ENCODE data around the gene MINDY3. TPM values are rescaled to one million over a fixed set of nuclear protein-coding genes. Genes with fewer than 3 reads are reported as not detected.

Gene MINDY3
- total RNA-seq, 1 experiment from 2014 or later, result 10.8 TPM

- Histone ChIP-seq H3K9me2 (ENCODE audit: insufficient read depth) (no peaks in the 10 kb centered on the region), H3K4me2 (no peak overlapping the region), H3K79me2 (ENCODE audit: low read depth) (no peaks in the 10 kb centered on the region), H4K20me1 (ENCODE audit: insufficient read depth) (no peaks in the 10 kb centered on the region), H3K9me3 (ENCODE audit: insufficient read depth, low read depth) (no peaks in the 10 kb centered on the region), H3K27ac (no peak overlapping the region), H3K27me3 (ENCODE audit: insufficient read depth, low read depth) (peaks cover 25% of the 10 kb centered on the region; the same call in 1 of the 2 replicates), H2AFZ (no peak overlapping the region), H3K4me3 (no peak overlapping the region), H3F3A (ENCODE audit: insufficient read depth, low read depth) (no peaks in the 10 kb centered on the region), H3K4me1 (replicated peaks; ENCODE audit: insufficient read depth) (no peaks in the 10 kb centered on the region), H3K36me3 (ENCODE audit: low read depth) (no peaks in the 10 kb centered on the region)
- CTCF ChIA-PET, result no interaction called here
- intact Hi-C loops (cut with micrococcal nuclease; ENCODE audit: unreplicated experiment), result no loop called here
- DNase-seq, result no peak
- no peak for TF ChIP-seq CTCF (conservative IDR thresholded peaks at IDR 0.05)
- TF ChIP-seq EZH2 (IDR thresholded peaks at IDR 0.05; ENCODE audit: low read depth), result no peak
- POLR2A ChIA-PET (ENCODE audit: unreplicated experiment), result no interaction called here
- BruUV-seq (replicated peaks), result no TSS peak
These were observed 99.6 kb downstream of the MINDY3 start for GRCh38 chr10:15760681-15761080.

GRCh38 chr10:15759265-15759664 lies 101.0 kb downstream of the MINDY3 start:
- Histone ChIP-seq H3K9me3 (ENCODE audit: insufficient read depth, low read depth) (no peaks in the 10 kb centered on the region), H3K4me3 (no peak overlapping the region), H3K27ac (no peak overlapping the region), H4K20me1 (ENCODE audit: insufficient read depth) (no peaks in the 10 kb centered on the region), H2AFZ (no peak overlapping the region), H3K79me2 (ENCODE audit: low read depth) (no peaks in the 10 kb centered on the region), H3K4me2 (no peak overlapping the region), H3K27me3 (ENCODE audit: insufficient read depth, low read depth) (peaks cover 36% of the 10 kb centered on the region; the same call in 1 of the 2 replicates), H3K36me3 (ENCODE audit: low read depth) (no peaks in the 10 kb centered on the region), H3K9me2 (ENCODE audit: insufficient read depth) (no peaks in the 10 kb centered on the region), H3K4me1 (replicated peaks; ENCODE audit: insufficient read depth) (no peaks in the 10 kb centered on the region), H3F3A (ENCODE audit: insufficient read depth, low read depth) (no peaks in the 10 kb centered on the region)
- BruUV-seq (replicated peaks), result no TSS peak
- TF ChIP-seq EZH2 (IDR thresholded peaks at IDR 0.05; ENCODE audit: low read depth) (no peak), CTCF (conservative IDR thresholded peaks at IDR 0.05) (no peak)
- CTCF ChIA-PET, result no interaction called here
- POLR2A ChIA-PET (ENCODE audit: unreplicated experiment), result no interaction called here
- intact Hi-C loops (cut with micrococcal nuclease; ENCODE audit: unreplicated experiment), result no loop called here
- DNase-seq, result no peak

GRCh38 chr10:15758618-15759017 lies 101.7 kb downstream of the MINDY3 start:
- ChIA-PET POLR2A (ENCODE audit: unreplicated experiment) (no interaction called here), CTCF (no interaction called here)
- H3K9me3 ChIP-seq (ENCODE audit: insufficient read depth, low read depth), result no peaks in the 10 kb centered on the region
- no peaks in the 10 kb centered on the region for H3K79me2 ChIP-seq (ENCODE audit: low read depth)
- no TSS peak for BruUV-seq (replicated peaks)
- H3F3A ChIP-seq (ENCODE audit: insufficient read depth, low read depth), result no peaks in the 10 kb centered on the region
- TF ChIP-seq EZH2 (IDR thresholded peaks at IDR 0.05; ENCODE audit: low read depth) (no peak), CTCF (conservative IDR thresholded peaks at IDR 0.05) (no peak)
- H4K20me1 ChIP-seq (ENCODE audit: insufficient read depth), result no peaks in the 10 kb centered on the region
- no peaks in the 10 kb centered on the region for H3K9me2 ChIP-seq (ENCODE audit: insufficient read depth)
- H3K4me1 ChIP-seq (replicated peaks; ENCODE audit: insufficient read depth), result no peaks in the 10 kb centered on the region
- intact Hi-C loops (cut with micrococcal nuclease; ENCODE audit: unreplicated experiment), result no loop called here
- H3K36me3 ChIP-seq (ENCODE audit: low read depth), result no peaks in the 10 kb centered on the region
- no peak for DNase-seq
- peaks cover 40% of the 10 kb centered on the region; the same call in 1 of the 2 replicates for H3K27me3 ChIP-seq (ENCODE audit: insufficient read depth, low read depth)
- H3K4me2 ChIP-seq, result no peak overlapping the region
- no peak overlapping the region for H3K27ac ChIP-seq
- H3K4me3 ChIP-seq, result no peak overlapping the region
- H2AFZ ChIP-seq, result no peak overlapping the region
